Type B pancreatic cell (in vitro differentiated cells): ENCODE measurements around the gene SETDB2. TPM values are rescaled to one million over a fixed set of nuclear protein-coding genes. Genes with fewer than 3 reads are reported as not detected.
A peak's percentile ranks its signal among the peaks of the same experiment; 100 is the strongest.

Source experiments
- DNase-seq: peaks from one replicate; pipeline ENCODE4 v3.0.0; 2021; ENCODE audit warnings: mixed read lengths; ENCODE audit not compliant: unreplicated experiment; ENCODE audit errors: extremely low spot score
- H3K27ac Mint-ChIP-seq: 2 replicates; pipeline ENCODE4 v1.8.0; 2021; ENCODE audit warnings: mild to moderate bottlenecking, mixed read lengths
- H3K27me3 Mint-ChIP-seq: 2 replicates; pipeline ENCODE4 v1.8.0; 2021; ENCODE audit warnings: mixed read lengths
- H3K36me3 Mint-ChIP-seq: 2 replicates; pipeline ENCODE4 v1.8.0; 2021; ENCODE audit warnings: mixed read lengths
- H3K4me1 Mint-ChIP-seq: one replicate; pipeline ENCODE4 v1.8.0; 2021; ENCODE audit warnings: mixed read lengths; ENCODE audit not compliant: unreplicated experiment
- H3K4me3 Mint-ChIP-seq: 2 replicates; pipeline ENCODE4 v1.8.0; 2021; ENCODE audit warnings: mild to moderate bottlenecking, mixed read lengths
- H3K9me3 Mint-ChIP-seq: 2 replicates; pipeline ENCODE4 v1.8.0; 2021; ENCODE audit warnings: mixed read lengths
- total RNA-seq: library from RNA; stranded (reverse); gene quantifications from 2 replicates; pipeline ENCODE4 v1.2.1, GENCODE V29; 2021; ENCODE audit warnings: low replicate concordance
- TF ChIP-seq, protein P1 (sequence below): fragments of 200-600 bp; sonication (generic); conservative IDR thresholded peaks from 2 replicates; pipeline ENCODE4 v1.5.0; 2021; ENCODE audit warnings: antibody characterized with exemption, mild to moderate bottlenecking

SETDB2 gene
- total RNA-seq, 1 donor from 2014 or later: 11.8 TPM

DNA sequence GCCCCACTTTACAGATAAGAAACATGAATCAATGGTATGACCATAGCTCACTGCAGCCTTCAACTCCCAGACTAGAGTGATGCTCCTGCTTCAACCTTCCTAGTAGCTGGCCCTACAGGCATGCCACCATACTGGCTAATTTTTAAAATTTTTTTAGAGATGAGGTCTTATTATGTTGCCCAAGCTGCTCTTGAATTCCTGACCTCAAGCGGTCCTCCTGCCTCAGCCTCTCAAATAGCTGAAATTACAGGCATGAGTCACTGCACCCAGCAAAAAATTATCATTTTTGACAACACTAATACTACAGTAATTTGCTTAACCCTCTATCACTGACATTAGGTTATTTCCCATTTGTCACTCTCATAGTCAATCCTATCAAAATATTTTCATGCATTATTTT, 15.0 kb upstream of the SETDB2 start:
- H3K4me3 Mint-ChIP-seq: no peak overlapping the region
- no peaks in the 10 kb centered on the region for H3K4me1 Mint-ChIP-seq
- TF ChIP-seq, protein P1, sequence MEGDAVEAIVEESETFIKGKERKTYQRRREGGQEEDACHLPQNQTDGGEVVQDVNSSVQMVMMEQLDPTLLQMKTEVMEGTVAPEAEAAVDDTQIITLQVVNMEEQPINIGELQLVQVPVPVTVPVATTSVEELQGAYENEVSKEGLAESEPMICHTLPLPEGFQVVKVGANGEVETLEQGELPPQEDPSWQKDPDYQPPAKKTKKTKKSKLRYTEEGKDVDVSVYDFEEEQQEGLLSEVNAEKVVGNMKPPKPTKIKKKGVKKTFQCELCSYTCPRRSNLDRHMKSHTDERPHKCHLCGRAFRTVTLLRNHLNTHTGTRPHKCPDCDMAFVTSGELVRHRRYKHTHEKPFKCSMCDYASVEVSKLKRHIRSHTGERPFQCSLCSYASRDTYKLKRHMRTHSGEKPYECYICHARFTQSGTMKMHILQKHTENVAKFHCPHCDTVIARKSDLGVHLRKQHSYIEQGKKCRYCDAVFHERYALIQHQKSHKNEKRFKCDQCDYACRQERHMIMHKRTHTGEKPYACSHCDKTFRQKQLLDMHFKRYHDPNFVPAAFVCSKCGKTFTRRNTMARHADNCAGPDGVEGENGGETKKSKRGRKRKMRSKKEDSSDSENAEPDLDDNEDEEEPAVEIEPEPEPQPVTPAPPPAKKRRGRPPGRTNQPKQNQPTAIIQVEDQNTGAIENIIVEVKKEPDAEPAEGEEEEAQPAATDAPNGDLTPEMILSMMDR: no peak
- H3K9me3 Mint-ChIP-seq: no peaks in the 10 kb centered on the region
- DNase-seq: no peak
- H3K27me3 Mint-ChIP-seq: no peaks in the 10 kb centered on the region
- H3K36me3 Mint-ChIP-seq: peaks cover 2% of the 10 kb centered on the region
- H3K27ac Mint-ChIP-seq: no peak overlapping the region

DNA sequence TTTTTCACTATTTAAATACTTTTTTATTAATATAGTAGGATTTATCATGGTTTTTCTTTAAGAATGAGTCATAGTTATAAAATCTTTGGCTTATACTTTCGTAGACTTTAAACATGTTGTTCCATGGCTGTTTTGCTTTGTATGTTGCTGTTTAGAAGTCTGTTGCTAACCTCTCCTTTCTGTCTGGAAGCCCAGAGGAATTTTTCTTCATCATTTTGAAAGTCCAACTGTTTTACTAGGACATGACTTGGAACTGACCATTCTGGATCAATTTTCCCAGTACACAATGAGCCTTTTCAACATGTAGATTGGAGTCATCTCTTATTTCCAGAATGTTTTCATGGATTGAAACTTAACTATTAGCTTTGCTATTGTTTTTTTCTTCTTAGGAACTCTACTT, 8.1 kb upstream of the SETDB2 start:
- Mint-ChIP-seq H3K27ac (no peak overlapping the region), H3K27me3 (no peaks in the 10 kb centered on the region), H3K36me3 (no peaks in the 10 kb centered on the region), H3K4me3 (no peak overlapping the region), H3K9me3 (no peaks in the 10 kb centered on the region), H3K4me1 (no peaks in the 10 kb centered on the region)
- TF ChIP-seq, protein P1: no peak
- no peak for DNase-seq

DNA sequence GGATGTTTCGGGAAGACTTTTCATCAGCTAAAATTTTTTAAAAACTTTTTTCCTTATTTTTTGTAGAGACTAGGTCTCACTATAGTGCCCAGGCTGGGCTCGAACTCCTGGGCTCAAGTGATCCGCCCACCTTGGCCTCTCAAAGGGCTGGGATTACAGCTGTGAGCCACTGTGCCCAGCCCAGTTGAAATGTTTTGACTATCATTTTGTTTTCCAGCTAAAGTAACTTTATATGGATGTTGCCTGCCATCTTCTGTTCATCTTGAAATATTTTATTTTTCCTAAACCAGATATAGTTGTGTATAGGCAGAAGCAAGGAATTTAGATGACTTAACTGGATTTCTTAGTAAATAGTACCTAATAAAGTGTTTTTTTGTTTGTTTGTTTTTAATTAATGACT, 7.2 kb upstream of the SETDB2 start:
- H3K4me3 Mint-ChIP-seq: no peak overlapping the region

DNA sequence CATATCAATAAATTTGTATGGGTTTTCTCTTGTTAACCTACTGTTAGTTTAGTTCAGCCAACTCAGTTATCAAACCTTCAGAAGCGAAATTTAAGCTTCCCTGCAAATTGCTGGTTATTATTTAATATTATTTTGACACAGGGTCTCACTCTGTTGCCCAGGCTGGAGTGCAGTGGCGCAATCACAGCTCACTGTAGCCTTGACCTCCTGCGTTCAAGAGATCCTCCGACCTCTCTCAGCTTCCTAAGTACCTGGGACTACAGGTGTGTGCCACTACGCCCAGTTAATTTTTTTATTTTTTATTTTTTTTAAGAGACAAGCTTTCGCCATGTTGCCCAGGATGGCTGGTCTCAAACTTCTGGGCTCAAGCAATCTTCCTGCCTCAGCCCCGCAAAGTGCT, 6.4 kb upstream of the SETDB2 start:
- no peaks in the 10 kb centered on the region for H3K4me1 Mint-ChIP-seq
- no peak for DNase-seq
- TF ChIP-seq, protein P1: no peak
- H3K9me3 Mint-ChIP-seq: no peaks in the 10 kb centered on the region
- no peaks in the 10 kb centered on the region for H3K27me3 Mint-ChIP-seq
- no peak overlapping the region for H3K27ac Mint-ChIP-seq
- no peak overlapping the region for H3K4me3 Mint-ChIP-seq
- no peaks in the 10 kb centered on the region for H3K36me3 Mint-ChIP-seq

More for the DNA sequence above, 7.2 kb upstream of the SETDB2 start:
- Mint-ChIP-seq H3K36me3 (no peaks in the 10 kb centered on the region), H3K27ac (no peak overlapping the region), H3K9me3 (no peaks in the 10 kb centered on the region), H3K4me1 (no peaks in the 10 kb centered on the region), H3K27me3 (no peaks in the 10 kb centered on the region)
- TF ChIP-seq, protein P1: no peak
- no peak for DNase-seq

DNA sequence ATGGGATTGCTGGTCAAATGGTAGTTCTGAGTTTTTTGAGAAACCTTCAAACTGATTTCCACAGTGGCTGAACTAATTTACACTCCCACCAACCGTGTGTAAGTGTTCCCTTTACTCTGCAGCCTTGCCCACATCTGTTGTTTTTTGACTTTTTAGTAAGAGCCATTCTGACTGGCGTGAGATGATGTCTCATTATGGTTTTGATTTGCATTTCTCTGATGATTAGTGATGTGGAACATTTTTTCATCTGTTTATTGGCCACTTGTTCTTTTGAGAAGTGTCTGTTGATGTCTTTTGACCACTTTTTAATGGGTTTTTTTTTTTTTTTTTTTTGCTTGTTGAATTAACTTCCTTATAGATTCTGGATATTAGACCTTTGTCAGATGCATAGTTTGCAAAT, 4.5 kb upstream of the SETDB2 start:
- no peak overlapping the region for H3K27ac Mint-ChIP-seq
- no peaks in the 10 kb centered on the region for H3K9me3 Mint-ChIP-seq
- H3K4me1 Mint-ChIP-seq: no peaks in the 10 kb centered on the region
- H3K27me3 Mint-ChIP-seq: no peaks in the 10 kb centered on the region
- no peak for DNase-seq
- no peak overlapping the region for H3K4me3 Mint-ChIP-seq
- TF ChIP-seq, protein P1: no peak
- no peaks in the 10 kb centered on the region for H3K36me3 Mint-ChIP-seq

DNA sequence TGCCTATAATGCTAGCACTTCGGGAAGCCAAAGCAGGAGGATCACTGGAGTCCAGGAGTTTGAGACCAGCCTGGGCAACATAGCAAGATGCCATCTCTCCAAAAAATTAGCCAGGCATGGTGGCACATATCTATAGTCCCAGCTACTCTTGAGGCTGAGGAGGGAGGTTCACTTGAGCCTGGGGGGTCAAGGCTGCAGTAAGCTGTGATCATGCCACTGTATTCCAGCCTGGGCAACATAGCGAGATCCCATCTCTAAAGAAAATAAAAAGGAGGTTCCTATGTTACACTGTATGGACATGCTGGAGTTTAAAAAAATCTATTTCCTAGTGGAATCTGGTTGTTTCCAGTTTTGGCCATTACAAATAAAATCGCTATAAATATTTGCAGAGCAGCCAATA, 2.8 kb upstream of the SETDB2 start:
- H3K4me1 Mint-ChIP-seq: peaks cover 9% of the 10 kb centered on the region
- no peak overlapping the region for H3K27ac Mint-ChIP-seq
- peak overlapping the region; percentile 12 for H3K4me3 Mint-ChIP-seq
- H3K27me3 Mint-ChIP-seq: no peaks in the 10 kb centered on the region
- H3K36me3 Mint-ChIP-seq: no peaks in the 10 kb centered on the region
- TF ChIP-seq, protein P1: no peak
- DNase-seq: no peak
- no peaks in the 10 kb centered on the region for H3K9me3 Mint-ChIP-seq
